NOMO-1 treated with dmso at 0.1 percent for 144 hours (cell line): Measurements from ENCODE around the gene CFAP46.
"Not testable (repeated sequence)": the region's sequence is repeated elsewhere in the genome, so short reads cannot be mapped to it uniquely, and the experiment has no call there.

Experiments used
- DNase-seq: peaks from one replicate; lab custom pipeline; 2025; ENCODE audit not compliant: unreplicated experiment; lab: John Stamatoyannopoulos, UW

Gene CFAP46

DNA sequence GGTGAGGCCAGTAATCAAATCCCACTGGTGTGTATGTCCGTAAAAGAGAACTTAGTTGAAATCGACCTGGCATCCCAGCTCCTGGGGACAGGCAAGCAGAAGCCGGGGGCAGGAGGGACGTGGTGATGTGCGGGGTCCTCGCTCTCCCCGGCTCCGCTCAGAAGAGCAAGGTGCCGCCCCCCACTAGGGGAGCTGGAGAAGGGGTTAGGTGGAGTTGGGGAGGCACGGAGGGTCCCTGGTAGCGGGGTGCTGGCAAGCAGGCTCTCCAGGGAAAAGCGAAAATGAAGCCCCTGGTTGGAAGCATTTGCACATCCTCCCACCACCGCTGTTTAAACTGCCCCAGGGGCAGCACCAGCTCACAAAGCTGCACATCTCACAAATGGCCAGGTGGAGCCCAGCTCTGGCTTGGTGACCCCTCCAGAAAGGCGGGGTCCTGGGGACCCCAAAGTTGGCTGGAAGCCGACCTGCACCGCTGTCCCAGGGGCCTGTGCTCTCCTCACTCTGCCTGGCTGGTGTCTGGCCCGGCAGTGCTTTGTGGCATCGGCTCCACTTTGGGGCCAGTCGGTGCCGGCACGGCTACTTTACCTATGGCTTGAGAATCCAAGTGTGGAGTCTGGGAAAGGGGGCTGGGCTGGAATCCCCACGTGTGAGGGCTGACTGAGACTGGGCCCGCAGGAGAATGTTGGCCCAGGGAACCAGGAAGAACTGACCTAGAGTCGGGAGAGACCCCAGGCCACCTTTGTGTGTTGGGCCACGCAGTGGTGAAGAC, 2.9 kb upstream of the CFAP46 start:
- DNase-seq: no peak

DNA sequence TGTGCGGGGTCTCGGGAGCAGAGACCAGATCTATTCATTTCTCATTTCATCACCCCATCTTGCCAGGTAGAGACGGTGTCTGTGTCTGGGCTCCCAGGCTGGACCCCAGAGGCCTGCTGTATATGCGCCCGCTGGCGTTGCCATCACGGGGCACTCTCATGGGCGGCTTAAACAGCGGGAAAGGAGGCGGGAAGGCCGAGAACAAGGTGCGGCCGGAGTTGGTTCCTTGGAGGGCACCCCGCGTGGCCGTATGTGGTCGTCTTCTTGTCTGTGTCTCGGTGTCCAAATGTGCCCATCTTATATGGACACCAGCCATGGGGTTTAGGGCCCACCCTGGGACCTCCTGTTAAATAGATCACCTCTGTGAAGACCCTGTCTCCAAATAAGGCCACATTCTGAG, 2.1 kb upstream of the CFAP46 start:
- DNase-seq: no peak

DNA sequence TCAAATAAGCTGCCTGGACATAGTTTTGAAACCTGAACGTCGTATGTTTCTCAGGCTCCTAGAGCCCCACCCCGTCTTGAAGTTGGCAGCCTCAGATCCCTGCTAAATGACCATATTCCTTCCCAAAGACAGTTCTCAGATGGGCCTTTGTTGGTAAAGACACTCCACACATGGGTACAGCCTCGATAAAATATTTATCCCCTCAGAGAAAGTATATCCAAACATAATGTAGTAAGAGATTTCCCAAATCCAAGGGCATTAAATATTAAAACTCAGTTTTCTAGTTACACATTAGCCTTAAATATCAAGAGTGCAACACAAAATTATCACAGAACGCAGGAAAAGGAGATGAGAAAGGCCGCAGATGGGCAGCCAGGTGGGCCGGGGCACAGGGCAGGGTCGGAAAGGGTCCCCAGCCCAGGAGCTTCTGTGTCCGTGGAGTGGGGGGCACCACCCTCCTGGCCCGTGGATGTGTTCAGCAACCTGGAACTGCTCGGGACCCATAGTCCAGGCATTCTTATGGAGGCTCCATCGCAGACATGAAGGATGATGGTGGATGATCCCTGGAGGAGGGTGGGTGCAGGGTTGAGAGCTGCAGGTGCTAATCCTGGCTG, 1.5 kb upstream of the CFAP46 start:
- no peak for DNase-seq

DNA sequence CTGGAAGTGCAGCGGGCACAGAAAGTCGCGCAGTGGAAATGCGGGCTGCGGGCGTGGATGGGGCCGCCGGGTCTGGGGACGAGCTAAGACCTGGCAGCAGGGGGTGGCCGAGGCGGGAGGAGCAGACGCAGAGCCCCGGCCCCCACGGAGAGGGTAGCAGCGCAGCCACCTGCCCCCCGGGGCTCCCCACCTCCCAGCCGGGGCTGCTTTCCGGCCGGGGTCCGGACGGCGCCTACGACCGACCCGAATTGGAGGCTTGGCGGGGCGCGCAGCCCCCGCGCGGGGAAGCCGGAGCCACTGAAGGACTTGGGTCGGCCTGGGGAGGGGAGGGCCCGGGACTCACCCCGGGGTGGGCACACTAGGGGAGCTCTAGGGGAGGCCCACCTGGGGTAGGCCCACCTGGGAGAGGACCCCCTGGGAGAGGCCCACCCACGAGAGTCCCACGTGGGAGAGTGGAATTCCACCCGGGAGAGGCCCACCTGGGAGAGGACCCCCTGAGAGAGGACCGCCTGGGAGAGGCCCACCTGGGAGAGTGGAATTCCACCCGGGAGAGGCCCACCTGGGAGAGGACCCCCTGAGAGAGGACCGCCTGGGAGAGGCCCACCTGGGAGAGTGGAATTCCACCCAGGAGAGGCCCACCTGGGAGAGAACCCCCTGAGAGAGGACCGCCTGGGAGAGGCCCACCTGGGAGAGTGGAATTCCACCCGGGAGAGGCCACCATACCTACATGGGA, 854 bp upstream of the CFAP46 start:
- no peak for DNase-seq

DNA sequence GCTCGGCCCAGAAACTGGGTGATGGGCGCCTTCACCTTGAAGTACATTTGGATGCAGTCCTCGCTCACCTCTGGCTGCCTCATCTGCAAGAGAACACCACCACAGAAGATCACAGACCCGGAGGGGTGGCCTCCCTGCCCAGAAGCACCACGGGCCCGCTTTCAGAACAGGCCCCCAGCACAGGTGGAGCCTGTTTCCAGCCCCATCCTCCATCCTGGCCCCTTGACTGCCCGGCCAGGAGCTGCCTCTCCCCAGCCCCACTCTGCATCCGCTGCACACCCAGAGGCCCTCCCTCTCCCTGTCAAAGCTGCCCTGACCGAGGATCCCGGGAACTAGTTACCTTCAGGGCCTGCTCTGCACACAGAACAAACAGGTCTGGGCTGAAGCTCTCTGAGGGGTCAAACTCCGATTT, 724 bp downstream of the CFAP46 start:
- DNase-seq: no peak

DNA sequence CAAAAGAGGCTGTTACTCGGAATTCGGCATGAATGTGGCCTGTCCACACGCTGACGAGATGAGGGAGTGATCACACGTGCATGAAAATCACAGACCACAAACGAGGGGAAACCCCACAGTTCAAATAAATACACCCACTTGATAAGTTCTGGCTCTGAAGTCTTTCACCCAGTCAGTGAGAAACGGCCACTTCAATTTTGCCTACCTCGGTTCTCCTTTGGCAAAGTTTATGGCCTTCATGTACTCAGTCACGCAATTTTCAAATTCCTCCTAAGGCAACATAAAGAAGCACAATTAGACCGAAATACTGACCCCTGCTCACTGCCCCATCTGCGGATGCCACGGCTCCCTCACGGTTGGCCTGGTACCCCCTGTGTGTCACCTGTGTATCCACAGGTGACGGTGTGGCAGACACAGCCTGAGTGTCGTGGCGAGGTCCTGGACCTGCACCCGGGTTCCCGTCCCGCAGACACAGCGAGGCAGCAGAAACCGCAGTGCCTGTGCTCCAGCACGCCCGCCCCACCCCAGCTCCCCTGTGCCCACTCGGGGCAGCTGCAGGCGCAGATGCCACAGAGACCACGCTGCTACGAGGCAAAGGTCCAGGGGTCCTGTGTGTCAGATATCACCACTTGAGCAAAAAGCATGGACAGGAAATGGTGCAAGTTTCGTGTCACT, 1.4 kb downstream of the CFAP46 start:
- no peak for DNase-seq

DNA sequence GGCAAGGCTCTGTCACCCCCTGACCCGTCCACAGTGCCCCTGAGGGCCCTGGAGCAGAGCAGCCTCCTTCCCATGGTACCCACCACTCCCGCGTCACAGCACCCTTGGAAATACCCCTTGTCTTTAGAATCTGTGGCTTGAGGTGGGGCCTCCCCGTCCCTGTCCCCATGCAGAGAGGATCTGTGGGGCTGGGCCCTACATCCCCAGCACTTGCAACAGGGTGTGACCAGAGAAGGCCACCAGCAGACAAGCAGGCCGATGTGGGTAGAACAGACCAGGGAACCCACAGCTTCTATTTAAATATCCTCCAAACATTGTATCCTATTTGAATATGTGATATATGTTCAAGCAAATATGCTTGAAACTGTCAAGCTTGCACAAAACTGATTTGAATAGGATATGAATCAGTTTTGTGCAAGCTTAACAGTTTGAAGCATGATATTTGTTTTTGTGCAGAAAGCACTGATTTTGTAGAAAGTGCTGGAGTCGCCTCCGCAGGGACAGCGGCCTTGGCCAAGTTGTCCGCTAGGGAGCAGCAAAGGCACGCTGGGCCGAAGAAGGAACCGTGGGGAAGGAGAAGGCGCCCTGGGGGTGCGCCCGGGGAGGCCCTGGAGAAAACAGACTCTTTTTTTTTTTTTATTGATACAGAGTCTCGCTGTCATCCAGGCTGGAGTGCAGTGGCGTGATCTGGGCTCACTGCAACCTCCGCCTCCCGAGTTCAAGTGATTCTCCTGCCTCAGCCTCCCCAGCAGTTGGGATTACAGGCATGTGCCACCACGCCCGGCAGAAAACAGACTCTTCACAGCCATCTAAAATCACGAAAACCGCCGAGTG, 2.2 kb downstream of the CFAP46 start:
- DNase-seq: peak; percentile 38

DNA sequence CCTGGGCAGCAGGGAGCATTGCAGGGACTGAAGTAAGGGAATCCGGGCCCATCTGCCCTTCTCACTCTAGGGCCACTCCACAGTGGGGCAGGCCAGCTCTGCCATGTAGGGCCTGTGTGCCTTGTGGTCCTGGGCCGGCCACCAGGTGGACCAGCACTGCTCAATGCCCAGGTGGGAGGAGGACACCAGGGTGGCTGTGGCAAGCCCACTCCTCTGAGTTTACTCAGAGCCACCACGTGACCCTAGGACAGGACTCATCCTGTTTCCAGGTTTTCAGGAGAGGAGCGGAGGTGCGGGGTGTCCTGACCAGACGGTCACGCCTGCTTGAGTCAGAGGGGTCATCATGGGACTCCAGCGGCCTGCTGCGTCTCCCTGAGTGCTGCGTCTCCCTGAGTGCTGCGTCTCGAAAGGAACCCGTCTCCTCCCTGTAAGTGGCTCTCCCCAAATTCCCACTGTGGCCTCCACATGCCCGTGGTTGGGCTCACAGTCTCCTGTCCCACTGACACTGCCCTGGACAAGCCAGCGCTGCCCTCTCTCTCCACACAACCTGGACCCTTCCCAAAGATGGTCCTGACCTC, 2.9 kb downstream of the CFAP46 start:
- DNase-seq: no peak

DNA sequence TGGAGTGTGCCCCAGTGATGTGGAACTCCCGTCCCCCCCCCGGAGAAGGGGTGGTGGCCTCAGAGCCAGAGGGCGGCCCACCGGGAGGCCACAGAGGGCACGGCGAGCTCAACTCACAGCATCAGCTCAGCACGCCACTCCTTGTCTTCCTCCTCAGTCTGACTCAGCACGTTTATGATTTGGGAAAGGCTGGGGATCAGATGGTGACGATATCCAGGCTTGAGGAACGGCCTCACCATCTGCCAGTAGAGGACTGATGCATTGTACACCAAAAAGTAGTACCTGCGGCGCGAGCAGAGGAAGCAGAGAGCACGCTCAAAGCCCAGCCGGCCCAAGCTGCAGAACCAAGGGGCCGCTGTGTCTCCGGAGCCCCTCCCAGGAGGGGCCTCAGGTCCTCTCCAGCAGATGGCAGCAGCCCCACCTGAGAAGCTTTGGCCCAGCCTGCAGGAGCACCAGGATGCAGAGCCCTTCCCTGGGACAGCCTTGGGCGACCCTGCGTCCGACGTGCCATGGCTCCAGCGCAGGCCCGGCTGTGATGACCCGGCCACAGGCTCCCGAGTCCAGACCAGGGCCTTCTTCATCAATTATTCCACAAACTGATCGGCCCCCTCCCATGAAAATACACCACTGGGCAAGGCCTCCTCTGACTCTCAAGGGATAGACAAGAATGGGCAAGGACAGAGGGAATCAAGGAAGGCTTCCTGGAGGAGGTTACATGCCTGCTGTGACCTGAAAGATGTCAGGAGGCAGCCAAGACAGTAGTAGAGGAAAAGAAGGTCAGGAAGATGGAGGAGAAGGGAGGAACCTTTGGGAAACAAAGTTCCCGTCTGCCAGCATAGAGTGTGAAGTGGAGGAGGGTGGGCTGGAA, 3.7 kb downstream of the CFAP46 start:
- DNase-seq: no peak

DNA sequence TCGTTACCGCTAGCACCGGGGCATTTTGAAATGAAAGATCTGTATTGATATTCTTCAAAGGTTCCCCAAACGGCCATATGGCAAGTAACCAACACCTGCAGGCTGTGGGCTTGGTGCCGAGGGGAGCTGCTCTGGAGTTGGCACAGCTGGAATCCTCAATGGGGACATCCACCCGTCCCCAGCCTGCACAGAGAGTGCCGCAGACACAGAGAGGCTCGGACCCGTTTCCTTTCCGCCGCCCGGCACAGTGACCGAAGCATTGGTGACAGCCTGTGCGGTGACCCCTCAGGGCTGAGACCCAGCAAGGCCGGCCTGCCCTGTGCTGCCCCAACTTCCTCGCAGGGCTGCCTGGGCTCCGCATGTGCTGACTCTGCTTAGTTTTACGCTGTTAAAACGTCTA, 4.5 kb downstream of the CFAP46 start:
- no peak for DNase-seq

DNA sequence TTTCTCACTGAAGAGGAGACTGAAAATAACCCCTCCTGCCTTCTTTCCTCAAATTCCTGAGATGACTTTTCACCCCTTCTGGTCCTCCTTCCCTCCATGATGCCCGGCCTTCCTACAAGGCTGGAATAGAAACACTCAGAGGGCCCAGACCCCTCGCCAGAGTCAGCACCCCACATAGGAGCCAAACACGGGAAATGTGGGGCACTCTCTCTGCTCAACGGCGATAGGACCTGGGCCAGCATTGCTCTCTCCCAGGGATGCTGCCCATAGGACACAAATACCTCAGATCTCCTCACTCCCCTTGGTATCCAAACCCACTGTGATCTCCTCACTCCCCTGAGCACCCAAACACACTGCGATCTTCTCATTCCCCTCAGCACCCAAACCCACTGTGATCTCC, 7.4 kb downstream of the CFAP46 start:
- no peak for DNase-seq

DNA sequence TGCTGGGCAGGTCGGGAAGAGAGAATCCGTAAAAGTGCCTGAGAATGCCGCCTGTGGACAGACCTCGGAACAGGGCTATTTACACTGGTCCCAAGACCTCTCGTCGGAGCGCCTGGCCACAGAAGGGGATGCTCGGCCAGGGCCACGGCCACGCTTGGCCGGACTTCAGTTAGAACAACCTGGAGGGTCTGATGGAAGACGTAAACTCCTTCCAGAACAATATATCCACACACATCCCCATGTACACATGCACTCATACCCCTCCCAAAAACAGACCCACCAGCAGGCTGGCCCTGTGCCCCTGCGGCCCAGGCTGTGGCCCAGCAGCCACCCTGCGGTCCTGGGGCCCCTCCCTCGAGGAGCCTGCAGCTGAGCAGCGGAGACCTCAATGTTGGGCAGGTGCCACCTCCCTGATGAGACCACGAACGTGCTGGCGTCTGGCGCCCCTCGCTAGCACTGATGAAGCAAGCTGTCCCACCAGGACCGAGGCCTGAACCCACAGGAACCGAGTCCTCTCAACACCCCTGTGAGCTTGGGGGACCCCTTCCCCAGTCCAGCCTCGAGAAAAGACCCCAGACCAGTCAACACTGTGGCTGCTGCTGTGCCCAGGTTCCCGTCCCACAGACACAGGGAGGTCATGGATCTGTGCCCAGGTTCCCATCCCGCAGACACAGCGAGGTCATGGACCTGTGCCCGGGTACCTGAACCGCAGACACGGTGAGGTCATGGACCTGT, 8.9 kb downstream of the CFAP46 start:
- no peak for DNase-seq

DNA sequence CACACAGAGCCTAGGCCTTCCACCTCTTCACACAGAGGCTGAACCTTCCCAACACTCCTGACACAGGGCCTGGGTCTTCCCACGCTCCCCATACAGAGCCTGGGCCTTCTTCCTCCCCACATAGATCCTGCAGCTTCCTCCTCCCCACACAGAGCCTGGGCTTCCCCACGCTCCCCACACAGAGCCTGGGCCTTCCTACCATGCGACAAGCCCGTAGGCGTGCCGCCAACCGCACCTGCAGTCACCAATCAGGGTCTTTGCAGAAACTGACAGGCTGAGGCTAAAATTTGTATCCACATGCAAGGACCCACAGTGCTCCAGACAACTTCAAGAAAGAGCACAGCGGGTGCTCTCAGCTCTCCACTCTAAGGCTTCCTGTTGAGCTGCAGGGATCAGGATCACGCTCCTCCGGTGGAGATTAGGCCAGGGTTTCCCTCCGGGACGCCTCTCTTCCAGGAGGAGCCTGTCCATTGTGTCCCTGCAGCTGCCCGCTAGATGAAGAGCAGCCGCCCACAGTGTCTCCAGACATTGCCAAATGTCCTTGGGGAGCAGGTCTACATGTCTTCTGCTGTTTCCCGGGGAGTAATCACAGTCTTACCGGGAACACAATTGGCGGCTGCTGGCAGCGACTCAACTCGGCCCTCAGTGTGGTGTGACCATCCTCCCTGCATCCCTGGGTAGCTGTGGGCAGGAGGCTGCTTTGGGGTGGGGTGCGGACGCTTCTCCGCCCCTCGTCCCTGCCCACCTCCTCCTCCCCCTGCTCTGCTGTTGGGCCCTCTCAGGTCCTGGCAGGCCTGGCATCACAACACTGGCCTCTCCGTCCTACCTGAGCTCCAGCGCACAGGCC, 9.7 kb downstream of the CFAP46 start:
- no peak for DNase-seq

DNA sequence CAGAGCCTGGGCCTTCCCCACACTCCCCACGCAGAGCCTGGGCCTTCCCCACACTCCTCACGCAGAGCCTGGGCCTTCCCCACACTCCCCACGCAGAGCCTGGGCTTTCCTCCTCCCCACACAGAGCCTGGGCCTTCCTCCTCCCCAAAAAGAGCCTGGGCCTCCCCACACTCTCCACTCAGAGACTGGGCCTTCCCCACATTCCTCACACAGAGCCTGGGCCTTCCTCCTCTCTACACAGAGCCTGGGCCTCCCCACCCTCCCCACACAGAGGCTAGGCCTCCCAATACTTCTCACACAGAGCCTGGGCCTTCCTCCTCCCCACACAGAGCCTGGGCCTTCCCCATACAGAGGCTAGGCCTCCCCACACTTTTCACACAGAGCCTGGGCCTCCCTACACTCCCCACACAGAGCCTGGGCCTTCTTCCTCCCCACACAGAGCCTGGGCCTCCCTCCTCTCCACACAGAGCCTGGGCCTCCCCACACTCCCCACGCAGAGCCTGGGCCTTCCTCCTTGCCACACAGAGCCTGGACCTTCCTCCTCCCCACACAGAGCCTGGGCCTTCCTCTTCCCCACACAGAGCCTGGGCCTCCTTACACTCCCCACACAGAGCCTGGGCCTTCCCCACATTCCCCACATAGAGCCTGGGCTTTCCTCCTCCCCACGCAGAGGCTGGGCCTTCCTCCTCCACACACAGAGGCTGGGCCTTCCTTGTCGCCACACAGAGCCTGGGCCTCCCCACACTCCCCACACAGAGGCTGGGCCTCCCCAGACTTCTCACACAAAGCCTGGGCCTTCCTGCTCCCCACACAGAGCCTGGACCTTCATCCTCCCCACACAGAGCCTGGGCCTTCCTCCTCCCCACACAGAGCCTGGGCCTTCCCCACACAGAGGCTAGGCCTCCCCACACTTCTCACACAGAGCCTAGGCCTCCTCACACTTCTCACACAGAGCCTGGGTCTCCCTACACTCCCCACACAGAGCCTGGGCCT, 10.8 kb downstream of the CFAP46 start:
- not testable (repeated sequence) for DNase-seq

DNA sequence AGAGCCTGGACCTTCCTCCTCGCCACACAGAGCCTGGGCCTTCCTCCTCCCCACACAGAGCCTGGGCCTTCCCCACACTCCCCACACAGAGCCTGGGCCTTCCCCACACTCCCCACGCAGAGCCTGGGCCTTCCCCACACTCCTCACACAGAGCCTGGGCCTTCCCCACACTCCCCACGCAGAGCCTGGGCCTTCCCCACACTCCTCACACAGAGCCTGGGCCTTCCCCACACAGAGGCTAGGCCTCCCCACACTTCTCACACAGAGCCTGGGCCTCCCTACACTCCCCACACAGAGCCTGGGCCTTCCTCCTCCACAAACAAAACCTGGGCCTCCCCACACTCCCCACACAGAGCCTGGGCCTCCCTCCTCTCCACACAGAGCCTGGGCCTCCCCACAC, 11.7 kb downstream of the CFAP46 start:
- not testable (repeated sequence) for DNase-seq

DNA sequence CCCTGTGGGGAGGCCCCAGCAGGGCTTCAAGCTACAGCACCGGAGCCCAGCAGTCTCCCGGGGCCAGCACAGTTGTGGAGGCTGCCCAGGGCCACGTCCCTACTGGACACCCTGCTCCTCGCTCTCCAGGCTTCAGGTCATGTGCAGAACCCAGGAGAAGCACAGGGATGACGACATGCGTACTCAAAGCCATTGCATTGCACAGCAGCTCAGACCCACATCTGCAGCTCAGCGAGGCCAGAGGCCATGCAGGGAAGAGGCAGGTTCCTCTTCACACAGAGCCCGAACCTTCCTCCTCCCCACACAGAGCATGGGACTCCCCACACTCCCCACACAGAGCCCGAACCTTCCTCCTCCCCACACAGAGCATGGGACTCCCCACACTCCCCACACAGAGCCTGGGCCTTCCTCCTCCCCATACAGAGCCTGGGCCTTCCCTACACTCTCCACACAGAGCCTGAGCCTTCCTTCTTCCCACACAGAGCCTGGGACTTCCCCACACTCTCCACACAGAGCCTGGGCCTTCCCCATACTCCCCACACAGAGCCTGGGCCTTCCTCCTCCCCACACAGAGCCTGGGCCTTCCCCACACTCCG, 12.3 kb downstream of the CFAP46 start:
- DNase-seq: no peak
